GM21619 (cell line): ENCODE results near the gene MYH15.

Experiments
- ATAC-seq: cut with Tn5 transposase; IDR thresholded peaks from one replicate; pipeline ENCODE4 v1.9.1; 2021; ENCODE audit not compliant: unreplicated experiment

MYH15 gene

DNA sequence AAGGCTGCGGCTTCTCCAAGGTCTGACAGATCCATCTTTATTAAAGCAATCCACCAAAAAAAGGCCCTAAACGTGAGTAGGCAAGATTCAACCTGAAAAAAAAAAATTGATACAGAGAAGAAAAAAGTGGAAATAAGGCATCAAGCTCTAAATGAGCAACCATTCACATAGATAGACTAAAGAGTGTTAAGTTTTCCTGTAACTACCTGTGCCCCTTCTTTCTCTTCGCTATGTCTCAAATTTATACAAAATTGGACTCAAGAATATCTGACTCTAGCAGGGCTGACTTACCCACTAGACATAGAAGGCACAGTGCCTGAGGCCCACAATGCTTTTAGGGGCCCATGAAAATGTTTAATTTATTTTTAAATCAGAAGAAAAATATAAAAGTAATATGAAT lies at the start of gene MYH15:
Gene MYH15 (minus strand): TSS at position 101 of the 400 bp plus-strand sequence. CDS start 66 bp downstream, at position 35.
- ATAC-seq, result no peak

DNA sequence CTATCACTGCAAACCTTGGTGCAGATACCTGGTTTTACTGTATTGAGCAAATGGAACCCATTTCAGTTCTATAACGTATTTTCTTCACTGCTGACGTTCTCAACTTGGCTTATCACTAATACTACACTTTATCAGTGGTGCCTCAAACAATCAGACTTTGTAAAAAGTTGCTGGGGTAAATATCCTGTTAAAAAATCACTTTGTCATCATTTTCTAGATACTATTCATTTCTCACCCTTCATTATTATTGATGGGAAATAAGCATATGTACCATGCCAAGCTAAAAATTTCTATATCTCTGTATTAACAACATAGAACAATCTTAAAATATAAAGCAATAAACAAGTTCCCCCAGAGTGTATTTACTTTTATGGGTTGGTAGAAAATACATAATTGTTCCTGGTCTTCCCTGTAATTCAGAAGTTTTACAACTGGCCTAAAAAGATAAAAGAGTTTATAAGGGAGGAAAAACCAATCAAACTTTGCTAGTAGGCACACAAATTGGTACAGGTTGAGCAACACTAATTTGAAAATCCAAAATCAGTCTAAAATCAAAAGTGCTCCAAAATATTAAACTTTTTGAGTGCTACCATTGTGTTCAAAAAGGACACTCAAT lies 45.7 kb upstream of the MYH15 start:
- no peak for ATAC-seq

DNA sequence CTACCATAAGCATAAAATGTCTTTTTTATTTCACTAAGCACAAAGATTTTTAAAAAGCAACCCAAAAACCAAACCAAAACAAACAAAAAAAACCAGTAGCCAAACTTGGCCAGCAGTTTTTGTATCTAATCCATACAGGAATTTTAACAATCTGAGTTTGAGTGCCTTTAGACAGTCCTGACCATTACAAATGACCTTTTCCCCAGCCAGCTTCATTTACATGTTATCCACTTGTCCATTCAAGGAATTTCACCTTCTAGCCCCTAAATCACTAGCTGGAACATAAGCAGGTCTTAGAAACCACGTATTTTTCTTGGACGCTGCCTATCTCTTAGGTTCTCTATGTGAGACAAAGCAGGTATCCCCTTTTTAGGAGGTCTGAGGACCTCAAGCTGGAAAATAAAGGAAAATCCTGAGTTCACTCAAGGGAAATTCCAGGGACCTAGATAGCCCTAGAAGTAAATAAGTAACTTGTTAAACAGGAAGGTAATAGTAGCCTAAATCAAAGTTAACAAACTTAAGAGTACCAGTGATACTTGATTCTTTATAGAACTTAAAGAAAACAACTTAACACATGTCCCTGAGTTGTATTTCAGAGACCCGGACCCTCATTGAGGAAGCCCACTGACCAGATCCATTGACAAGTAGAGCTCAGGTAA lies 44.6 kb upstream of the MYH15 start:
- no peak for ATAC-seq

- ATAC-seq, result no peak
Observed at GRCh38 chr3:108554229-108554628, 43.8 kb upstream of the MYH15 start.

GRCh38 chr3:108552267-108553159 lies 42.1 kb upstream of the MYH15 start:
- ATAC-seq, result no peak

- no peak for ATAC-seq
Observed at GRCh38 chr3:108548886-108549285, 38.5 kb upstream of the MYH15 start.

DNA sequence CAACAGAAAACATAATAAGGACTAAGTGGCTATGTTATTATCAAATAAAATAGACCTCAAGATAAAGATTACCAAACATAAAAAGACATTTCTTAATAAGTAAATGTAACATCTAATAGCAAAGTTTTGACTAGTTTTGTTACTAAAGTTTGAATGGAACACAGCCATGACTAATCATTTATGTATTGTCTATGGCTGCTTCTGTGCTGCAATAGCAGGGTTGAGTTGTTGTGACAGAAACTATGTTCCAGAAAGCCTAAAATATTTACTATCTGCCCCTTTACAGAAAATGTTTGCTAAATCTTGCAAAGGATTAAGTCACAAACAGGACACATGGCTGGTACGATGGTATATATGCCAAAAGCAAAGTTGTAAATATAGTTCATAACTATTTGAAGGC lies 37.9 kb upstream of the MYH15 start:
- ATAC-seq, result no peak

DNA sequence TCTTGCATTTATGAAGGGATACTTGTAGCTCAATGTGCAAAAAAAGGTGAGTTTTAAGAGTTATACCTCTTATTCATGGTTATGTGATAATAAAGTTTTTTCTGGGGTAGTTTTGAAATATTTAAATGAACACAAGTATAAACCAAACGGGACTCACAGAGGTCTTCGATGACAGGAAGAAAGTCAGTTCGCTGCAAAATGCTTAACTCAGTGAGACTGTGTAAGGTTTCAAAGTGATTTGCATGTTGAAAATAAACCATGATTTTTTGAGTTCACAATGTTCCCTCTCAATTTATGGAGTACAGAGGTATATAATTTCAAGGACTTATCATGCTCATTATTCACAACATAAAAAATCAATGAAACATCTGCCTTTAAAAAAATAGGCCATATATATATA lies 36.3 kb upstream of the MYH15 start:
- peak; percentile 65 for ATAC-seq

DNA sequence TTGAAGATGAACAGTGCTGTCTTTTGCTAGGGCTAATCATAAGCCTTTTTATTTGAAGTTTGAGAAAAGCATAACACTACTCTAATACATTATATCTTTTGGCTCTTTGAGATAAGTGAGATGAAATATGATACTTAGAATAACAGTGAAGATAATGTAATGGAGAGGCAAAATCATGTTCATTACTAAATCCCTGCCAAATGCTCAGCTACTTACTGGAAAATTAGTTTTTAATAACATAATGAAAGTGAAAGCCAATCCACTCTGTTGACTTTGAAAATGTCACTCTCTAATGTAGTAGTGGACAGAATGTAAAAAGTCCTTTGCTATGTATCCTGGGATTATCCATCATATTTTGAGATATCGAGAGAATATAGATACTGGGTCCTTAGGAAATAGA lies 35.9 kb upstream of the MYH15 start:
- ATAC-seq, result peak; percentile 46

DNA sequence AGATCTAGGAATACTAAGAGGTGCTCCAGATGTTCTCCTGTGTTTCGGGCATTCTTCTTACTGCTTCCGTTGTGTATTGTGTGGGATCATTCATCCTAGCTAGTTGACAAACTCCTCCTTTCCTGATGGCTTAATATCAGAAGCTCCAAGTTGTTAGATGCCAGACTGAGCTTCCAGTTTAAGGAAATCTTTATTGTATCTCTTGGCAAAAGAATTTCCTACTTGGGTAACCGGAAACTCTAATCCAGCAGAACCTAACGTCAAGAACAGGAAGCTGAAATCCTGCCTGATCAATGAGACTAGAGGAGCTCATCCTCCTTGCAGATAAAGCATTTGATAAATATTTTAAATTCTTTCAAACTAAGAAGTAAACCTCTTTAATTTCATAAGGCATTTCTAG lies 27.7 kb upstream of the MYH15 start:
- ATAC-seq, result no peak

GRCh38 chr3:108528459-108529252 lies 18.3 kb upstream of the MYH15 start:
- peak; percentile 98 for ATAC-seq

GRCh38 chr3:108527817-108528216 lies 17.4 kb upstream of the MYH15 start:
- no peak for ATAC-seq

- ATAC-seq, result no peak
Observed at GRCh38 chr3:108527109-108527508, 16.7 kb upstream of the MYH15 start.

DNA sequence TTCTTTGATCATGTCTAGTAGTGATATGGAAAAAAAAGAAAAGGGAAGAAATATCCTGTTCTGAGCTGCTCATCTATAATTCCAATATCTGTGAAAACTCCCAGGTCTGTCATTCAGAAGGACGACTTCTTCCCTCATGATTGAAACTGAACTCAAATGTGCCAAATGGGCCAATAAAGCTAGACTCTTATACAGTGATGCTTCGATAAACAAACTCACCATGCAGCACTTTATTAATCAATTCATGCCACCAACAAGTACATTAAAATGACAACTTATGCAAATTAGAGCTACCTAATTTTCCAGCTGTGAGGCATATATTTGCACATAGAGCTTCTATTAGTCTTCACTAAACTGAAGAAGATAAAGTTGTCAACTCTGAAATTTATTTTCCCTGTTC lies 15.6 kb upstream of the MYH15 start:
- ATAC-seq, result no peak

- ATAC-seq, result no peak
Observed at GRCh38 chr3:108525256-108525655, 14.9 kb upstream of the MYH15 start.

- no peak for ATAC-seq
Observed at GRCh38 chr3:108524537-108524936, 14.1 kb upstream of the MYH15 start.

DNA sequence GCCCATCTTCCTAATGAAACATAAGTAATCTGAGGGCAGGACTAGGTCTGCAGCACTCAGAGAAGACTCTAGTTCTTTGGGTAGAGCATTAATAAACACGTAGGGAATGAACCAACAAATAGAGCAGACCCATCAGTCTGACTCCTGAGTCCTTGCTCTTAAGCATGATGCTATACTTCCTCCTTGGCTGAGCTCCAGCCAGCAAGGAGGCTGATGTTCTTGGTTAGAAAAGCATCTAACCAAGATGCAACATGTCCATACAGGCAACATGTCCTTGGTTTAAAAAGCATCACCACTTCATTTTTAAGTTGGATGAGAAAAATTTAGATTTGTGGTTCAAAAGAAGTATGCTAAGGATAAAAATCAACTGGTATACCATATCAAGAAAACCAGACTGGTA lies 8.5 kb upstream of the MYH15 start:
- no peak for ATAC-seq

GRCh38 chr3:108516881-108517280 lies 6.5 kb upstream of the MYH15 start:
- no peak for ATAC-seq

GRCh38 chr3:108513961-108514360 lies 3.6 kb upstream of the MYH15 start:
- ATAC-seq, result no peak

GRCh38 chr3:108512671-108513070 lies 2.3 kb upstream of the MYH15 start:
- no peak for ATAC-seq

DNA sequence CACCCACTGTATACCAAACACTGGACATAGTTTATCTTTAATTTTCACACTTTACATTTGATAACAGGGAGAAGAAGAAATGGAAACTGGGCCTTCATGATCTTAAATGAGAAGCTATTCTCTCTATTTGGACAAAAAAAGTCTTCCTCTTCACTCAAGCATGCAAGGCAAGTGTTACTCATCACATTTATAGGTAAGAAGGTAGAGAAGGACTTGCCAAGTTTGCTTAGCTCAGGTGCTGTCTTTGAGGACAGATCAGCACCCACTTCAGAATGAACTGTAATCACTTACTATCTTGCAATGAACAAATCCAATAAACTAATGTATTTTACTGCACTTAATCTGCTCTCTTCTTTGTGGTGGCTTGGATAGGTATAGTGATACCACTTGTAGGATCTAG lies 1.1 kb upstream of the MYH15 start:
- ATAC-seq, result no peak
